Endometrial microvascular endothelial cells (primary cell): Measurements from ENCODE around the gene TMEM255B. TPM values are rescaled to one million over a fixed set of nuclear protein-coding genes. Genes with fewer than 3 reads are reported as not detected.
"Not testable (repeated sequence)": the region's sequence is repeated elsewhere in the genome, so short reads cannot be mapped to it uniquely, and the experiment has no call there.

Source experiments
- in situ Hi-C: cut with HindIII; loops from 2 replicates; pipeline ENCODE4 v1.10.0; 2017; ENCODE audit warnings: low sequenced_read_pairs, low pct_unique_long_range_greater_than_20kb; ENCODE audit errors: inconsistent ontology term
- total RNA-seq: library from RNA; depleted of rRNA; stranded (reverse); fragments of >200 nt; gene quantifications from one replicate; pipeline ENCODE4 v1.2.3, GENCODE V29; 2015; ENCODE audit errors: inconsistent ontology term

TMEM255B gene
- 31.3 TPM for total RNA-seq

DNA sequence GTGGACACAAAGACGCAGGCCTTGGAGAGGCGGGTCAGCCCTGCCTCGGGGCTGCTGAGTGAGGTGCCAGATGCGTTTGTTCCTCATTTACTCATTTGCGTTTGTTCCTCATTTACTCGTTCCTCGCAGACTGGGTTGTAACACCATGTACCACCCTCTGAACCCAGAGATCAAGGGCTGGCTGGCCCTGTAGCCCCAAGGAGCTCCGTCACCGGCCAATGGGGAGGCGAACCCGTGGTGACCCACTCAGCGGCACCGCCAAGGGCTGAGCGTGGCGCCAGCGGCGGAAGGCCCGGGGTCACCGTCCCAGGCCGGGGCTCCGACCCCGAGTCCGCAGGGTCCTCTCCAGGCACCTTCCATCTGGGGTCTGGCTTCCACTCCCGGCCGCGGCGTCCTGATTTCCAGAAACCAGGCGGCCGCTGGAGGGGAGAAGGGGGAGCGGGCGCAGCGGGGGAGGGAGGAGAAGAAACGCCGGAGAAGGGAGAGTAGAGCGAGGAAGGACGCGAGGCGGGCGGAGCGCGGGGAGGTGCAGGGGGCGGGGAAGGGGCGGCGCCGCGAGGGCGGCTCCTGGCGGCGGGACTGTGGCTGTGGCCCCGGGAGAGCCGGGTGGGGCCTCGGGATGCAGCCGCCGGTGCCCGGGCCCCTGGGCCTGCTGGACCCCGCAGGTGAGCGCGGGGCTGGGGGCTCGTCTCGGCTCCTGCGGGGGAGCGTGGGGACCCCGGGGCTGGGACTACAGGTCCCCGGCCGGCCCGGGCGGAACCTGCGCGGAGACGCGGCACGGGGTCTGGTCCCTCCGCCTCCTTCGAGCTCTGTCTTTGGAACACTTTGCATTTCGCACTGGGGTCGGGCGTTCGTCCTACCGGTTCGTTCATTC lies at the start of gene TMEM255B:
Gene TMEM255B, plus strand, starts transcription at position 576 of the 874 bp plus-strand sequence. Its CDS starts 44 bp downstream, at position 620.
- in situ Hi-C loops, result no loop called here

DNA sequence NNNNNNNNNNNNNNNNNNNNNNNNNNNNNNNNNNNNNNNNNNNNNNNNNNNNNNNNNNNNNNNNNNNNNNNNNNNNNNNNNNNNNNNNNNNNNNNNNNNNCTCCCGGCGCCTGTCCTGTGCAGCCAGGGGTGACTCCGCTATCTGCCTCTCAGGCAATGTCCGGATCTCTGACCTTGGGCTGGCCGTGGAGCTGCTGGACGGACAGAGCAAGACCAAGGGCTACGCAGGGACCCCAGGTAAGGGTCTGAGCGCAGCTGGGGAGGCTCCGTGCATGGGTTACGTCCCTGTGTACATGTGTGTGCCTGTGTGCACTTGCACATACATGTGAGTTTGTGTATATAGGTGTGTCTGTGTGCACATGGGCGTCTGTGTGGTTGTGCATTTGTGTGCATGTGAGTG lies 36.1 kb upstream of the TMEM255B start:
- in situ Hi-C loops, result no loop called here

DNA sequence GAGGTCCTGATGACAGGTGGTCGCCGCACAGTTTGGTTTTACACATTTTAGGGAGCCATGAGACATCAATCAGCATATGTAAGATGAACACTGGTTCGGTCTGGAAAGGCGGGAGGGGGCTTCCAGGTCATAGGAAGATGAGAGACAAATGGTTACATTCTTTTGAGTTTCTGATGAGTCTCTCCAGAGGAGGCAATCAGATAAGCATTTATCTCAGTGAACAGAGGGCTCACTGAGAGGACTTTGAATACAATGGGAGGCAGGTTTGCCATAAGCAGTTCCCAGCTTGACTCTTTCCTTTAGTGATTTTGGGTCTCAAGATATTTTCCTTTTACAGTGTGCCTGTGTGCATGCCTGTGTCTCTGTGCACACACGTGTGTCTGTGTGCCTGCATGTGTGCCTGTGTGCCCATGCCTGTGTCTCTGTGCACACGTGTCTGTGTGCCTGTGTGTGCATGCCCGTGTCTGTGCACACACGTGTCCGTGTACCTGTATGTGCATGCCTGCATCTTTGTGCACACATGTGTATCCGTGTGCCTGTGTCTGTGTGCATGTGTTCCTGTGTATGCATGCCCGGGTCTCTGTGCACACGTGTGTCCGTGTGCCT lies 35.5 kb upstream of the TMEM255B start:
- in situ Hi-C loops, result no loop called here

DNA sequence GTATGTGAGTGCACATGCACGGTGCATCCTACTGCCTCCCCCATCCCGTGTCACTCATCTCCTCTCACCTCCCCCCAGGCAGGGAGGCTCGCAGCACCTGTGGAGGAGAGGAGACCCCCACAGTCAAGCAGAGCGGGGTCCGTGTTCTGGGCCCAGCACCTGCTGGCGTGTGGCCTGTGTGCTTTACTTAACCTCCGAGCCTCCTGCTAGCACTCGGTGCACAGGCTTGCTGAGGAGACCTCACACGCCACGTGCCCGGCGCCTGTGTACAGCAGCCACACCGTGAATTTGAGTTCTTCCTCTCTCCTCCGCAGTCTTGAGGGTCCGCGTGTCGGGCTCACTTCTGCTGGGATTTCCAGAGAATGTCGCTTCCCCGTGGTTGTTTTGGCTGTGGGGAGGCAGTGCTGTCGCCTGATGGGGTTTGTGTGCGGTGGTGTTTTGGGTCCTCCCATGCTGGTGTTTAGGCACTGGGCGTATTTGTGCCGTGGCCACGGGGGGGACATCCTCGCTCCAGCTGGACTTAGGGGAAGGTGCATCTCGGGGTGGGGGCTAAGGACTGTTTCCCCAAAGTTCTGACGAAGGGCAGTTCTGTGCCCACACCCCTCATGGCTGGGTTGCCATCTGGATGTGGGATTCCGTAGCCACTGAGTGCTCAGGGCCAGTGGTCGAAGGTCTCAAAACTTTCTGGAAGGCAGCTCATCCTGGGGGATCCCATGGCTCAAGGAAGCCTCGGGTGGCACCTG lies 34.8 kb upstream of the TMEM255B start:
- in situ Hi-C loops, result no loop called here

DNA sequence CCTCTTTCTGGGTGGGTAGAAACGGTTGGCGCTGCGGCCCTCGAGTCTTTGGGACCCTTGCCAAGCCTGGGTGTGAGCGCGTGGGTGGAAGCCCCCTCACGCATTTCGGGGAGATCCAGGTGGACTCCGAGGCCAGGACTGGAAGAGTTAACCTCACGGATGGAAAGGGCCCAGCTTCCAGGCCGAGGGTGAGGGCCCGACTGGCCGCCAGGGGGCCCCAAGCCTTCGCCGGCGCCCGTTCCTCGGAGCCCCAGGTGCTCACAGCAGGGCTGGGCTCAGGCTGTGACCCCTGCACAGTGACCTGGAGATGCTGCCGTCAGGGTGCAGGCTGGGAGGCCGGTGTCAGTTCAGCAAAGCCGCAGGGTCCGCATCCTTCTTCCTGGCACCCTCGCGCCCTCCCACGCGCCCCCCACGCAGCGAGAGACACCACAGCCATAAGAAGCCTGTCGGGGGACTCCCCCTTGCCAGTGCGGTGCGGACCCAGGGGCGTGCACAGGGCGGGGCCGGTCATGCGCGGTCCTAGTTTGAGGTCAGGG lies 34.2 kb upstream of the TMEM255B start:
- in situ Hi-C loops, result no loop called here

DNA sequence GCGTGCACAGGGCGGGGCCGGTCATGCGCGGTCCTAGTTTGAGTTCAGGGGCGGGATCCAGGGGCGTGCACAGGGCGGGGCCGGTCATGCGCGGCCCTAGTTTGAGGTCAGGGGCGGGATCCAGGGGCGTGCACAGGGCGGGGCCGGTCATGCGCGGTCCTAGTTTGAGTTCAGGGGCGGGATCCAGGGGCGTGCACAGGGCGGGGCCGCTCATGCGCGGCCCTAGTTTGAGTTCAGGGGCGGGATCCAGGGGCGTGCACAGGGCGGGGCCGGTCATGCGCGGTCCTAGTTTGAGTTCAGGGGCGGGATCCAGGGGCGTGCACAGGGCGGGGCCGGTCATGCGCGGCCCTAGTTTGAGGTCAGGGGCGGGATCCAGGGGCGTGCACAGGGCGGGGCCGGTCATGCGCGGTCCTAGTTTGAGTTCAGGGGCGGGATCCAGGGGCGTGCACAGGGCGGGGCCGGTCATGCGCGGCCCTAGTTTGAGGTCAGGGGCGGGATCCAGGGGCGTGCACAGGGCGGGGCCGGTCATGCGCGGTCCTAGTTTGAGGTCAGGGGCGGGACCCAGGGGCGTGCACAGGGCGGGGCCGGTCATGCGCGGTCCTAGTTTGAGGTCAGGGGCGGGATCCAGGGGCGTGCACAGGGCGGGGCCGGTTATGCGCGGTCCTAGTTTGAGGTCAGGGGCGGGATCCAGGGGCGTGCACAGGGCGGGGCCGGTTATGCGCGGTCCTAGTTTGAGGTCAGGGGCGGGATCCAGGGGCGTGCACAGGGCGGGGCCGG lies 33.5 kb upstream of the TMEM255B start:
- in situ Hi-C loops, result not testable (repeated sequence)

DNA sequence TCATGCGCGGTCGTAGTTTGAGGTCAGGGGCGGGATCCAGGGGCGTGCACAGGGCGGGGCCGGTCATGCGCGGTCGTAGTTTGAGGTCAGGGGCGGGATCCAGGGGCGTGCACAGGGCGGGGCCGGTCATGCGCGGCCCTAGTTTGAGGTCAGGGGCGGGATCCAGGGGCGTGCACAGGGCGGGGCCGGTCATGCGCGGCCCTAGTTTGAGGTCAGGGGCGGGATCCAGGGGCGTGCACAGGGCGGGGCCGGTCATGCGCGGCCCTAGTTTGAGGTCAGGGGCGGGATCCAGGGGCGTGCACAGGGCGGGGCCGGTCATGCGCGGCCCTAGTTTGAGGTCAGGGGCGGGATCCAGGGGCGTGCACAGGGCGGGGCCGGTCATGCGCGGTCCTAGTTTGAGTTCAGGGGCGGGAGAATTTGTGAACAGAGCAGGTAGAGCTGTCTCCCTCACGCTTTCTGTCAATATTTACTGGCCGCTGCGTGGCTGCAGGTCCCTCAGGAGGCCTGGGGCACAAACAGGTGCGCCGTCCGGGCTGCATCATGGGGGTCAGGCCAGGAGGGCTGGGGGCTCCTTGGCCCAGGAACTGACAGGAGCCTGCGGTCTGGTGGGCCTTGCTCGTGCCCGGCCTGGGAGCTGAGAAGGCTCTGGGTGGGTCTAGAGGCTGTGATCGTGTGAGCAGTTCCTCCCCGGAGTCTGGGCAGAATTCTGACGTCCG lies 32.8 kb upstream of the TMEM255B start:
- in situ Hi-C loops, result not testable (repeated sequence)

DNA sequence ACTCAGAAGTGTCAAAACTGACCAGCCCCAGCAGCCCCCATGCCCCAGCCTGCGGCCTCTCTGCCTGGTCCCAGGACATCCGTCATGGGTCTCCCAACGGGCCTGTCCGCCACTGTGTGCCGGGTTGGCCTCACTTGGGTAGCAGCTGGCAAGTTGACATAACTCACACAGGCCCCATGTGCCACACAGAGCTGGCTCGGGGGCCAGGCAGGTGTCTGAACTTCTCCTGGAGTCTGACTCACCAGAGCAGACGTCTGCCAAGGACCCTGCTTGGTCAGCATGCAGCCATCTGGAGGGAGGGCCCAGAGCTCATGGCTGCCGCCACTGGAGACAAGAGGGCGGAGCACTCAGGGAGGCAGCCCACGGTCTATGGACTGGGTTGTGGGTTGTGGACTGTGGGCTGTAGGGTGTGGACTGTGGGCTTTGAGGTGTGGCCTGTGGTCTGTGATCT lies 32.0 kb upstream of the TMEM255B start:
- in situ Hi-C loops, result no loop called here

DNA sequence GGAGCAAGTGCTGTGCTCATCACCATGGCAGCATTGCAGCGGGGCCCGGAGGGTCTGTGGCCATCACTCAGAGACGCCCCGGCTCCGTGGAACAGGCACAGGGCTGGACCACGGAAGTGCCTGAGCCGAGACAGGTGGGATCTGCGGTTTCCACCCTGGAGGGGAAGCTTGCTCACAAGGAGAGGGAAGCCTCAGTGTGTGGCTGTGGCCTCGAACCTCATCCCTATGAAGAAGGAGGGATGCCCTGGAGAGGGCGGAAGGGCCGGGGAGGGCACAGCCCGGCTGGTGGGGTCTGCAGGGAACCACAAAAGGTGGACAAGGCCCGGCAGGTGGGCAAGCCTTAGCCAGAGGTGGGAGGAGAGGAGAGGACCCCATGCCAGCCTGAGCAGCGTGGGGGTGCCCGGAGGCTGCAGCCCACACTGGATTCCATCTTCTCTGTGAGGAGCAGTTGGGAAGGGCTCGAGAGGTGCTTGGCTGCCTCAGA lies 30.4 kb upstream of the TMEM255B start:
- in situ Hi-C loops, result no loop called here

DNA sequence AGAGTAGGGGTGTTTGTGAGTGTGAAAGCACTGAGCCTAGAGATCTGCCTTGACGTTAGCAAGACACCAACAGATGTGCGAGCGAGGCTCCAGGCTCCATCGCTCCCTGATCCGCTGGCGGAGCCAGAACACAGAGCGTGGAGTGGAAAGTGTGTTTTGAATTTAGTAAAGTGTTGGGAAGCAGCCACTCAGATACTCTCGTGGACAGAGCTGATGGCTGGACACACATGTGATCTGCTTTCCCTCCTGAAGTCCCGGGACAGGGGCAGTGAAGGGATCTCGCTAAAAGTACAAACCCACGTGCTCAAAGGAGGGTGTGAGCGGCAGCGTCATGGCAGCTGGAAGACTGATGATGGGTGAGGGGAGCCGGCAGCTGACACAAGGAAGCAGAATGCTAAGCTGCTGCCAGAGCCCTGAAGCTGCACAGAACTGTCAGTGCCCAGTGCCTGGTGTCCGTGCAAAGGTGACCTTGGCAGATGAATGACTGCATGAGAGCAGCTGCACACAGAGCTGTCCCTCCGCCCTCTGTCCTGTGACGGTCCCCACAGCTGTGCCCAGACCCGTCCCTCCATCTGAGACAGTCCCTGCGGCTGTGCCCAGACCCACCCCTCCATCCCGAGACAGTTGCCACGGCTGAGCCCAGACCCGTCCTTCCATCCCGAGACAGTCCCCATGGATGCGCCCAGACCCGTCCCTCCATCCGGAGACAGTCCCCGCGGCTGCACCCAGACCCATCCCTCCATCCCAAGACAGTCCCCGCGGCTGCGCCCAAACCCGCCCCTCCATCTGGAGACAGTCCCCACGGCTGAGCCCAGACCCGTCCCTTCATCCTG lies 29.6 kb upstream of the TMEM255B start:
- in situ Hi-C loops, result no loop called here

DNA sequence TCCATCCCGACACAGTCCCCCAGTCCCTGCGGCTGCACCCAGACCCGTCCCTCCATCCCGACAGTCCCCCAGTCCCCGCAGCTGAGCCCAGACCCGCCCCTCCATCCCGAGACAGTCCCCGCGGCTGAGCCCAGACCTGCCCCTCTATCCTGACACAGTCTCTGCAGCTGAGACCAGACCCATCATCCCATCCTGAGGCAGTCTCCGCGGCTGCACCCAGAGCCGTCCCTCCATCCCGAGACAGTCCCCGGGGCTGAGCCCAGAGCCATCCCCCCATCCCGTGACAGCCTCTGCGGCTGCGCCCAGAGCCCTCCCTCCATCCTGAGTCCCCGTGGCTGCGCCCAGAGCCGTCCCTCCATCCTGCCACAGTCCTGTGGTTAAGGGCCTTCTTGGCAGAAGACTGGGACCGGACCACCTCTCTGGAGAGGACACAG lies 28.8 kb upstream of the TMEM255B start:
- in situ Hi-C loops, result no loop called here

DNA sequence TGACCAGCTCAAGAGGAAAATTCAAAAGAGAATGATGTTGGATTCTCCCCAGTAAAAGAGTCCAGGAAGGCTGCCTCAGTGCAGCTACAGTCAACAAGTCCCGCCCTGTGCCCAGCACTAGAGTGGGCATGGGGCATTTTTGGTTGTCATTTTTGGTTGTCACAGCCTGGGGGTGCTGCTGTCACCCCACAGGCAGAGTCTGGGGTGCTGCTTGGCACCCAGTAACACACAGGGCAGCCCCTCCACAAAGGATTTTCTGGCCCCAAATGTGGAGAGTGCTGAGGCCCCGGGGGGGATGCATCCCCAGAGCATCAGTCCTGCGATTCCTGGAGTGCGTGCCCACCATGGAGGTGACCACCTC lies 28.2 kb upstream of the TMEM255B start:
- in situ Hi-C loops, result no loop called here

DNA sequence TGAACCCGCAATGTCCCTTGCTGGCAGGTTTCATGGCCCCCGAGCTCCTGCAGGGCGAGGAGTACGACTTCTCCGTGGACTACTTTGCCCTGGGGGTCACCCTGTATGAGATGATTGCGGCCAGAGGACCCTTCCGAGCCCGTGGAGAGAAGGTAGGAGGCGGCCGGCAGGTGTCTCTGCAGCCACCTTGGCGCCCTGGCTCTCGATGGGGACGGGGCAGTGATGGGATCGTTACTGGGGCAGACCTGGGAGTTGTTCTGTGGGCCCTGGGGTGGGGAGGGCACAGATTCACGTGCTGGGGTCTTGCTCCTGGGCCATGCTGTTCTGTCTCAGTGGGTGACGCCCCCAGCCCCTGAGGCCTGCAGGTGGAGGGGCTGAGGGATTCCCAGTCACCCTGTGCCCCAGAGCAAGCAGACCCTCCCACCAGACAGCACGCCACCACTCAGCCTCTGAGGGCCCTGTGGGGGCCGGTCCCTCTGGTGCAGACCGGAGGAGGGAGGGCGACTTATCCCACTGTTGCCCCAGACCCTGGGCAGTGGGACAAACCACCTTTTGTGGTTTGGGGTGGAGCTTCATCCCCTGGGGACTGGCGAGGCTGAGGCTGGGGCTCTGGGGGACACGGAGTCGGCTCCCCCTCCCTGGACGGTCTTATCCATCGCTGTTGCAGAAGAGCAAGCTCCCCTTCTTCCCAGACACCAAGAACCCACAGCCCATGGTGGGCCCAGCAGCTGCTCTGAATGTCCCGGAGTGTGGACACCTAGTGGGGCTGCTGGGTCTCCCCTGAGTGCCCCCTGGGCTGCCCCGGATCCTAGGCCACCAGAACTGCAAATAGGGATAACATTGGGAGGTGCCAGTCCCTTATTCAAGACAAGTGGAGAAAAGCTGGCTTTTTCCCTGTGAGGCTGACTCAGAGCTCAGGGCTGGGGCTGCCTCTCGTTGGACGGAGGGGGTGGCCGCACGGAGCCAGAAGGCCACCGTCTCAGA lies 27.5 kb upstream of the TMEM255B start:
- in situ Hi-C loops, result no loop called here

DNA sequence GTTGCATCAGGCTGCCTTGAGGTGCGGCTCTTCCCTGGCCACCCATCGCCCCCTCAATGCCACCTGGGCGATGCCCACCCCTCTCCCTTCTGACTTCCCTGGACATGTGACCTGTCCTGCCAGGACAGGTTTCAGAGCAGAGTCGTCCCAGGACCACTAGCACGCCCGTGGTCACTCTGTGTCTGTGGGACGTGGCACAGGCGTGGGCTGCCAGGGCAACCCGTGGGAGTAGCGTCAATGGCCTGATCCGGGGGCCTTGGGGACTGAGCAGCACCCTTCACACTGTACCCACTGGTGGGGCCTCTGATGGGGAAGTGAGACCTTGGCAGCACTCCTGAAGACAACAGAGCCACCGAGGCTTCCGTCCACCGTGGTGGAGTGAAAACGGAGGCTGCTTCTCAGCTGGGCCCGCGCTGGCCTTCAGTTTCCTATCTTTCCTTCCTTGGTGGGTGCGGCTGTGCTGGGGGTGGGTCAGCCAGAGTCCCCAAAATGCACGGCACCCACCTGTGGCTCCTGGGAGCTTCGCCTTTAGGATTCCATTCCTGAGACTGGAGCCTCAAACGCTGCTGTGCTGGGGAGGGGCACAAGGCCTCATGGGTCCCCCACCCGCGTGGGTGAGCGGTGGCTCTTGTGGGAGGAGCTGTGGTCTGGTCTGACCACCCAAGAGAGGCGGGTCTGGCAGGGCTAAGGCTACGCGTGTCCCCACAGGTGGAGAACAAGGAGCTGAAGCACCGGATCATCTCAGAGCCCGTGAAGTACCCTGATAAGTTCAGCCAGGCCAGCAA lies 26.7 kb upstream of the TMEM255B start:
- in situ Hi-C loops, result no loop called here
